ENCODE measurements around the gene FOXO3.
A peak's percentile ranks its signal among the peaks of the same experiment; 100 is the strongest.
"Not testable (repeated sequence)": the region's sequence is repeated elsewhere in the genome, so short reads cannot be mapped to it uniquely, and the experiment has no call there.

Gene FOXO3

DNA sequence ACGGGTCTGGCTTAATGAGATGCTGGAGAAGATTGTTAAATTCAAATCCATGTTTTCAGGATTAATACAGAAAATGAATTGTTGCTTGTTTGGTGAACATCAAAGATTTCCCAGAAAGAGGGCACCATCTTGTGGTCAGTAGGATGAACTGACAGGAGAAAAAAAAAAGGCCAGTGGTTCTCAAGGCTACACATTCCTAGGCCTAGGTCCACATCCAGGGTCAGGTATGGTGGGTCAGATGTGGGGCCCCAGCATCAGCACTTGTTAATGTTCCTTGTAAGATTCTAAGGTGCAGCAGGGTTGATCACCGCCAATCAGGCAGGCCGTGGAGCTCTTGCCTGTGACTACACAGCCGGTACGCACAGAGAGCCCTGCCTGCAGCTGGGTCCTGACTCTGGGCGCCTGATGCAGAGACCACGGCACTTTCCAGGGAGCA lies 34.0 kb upstream of the FOXO3 start:
- DNase-seq (ENCODE audit: low read depth, low spot score), result no peak
- POLR2A ChIA-PET, result no interaction called here
- TF ChIP-seq, protein P1, sequence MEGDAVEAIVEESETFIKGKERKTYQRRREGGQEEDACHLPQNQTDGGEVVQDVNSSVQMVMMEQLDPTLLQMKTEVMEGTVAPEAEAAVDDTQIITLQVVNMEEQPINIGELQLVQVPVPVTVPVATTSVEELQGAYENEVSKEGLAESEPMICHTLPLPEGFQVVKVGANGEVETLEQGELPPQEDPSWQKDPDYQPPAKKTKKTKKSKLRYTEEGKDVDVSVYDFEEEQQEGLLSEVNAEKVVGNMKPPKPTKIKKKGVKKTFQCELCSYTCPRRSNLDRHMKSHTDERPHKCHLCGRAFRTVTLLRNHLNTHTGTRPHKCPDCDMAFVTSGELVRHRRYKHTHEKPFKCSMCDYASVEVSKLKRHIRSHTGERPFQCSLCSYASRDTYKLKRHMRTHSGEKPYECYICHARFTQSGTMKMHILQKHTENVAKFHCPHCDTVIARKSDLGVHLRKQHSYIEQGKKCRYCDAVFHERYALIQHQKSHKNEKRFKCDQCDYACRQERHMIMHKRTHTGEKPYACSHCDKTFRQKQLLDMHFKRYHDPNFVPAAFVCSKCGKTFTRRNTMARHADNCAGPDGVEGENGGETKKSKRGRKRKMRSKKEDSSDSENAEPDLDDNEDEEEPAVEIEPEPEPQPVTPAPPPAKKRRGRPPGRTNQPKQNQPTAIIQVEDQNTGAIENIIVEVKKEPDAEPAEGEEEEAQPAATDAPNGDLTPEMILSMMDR (IDR thresholded peaks at IDR 0.05; ENCODE audit: insufficient read depth, low read length, missing control alignments), result peak; percentile 62
- CTCF ChIA-PET, result interaction anchor here (0.7 to 11.3 kb wide), 9 partner anchors 9 to 556 kb away, joined by 3 to 110 read pairs (median 4); no protein-coding TSS in a partner anchor
- H3K4me3 ChIP-seq (ENCODE audit: low read depth, low read length), result no peak overlapping the region

DNA sequence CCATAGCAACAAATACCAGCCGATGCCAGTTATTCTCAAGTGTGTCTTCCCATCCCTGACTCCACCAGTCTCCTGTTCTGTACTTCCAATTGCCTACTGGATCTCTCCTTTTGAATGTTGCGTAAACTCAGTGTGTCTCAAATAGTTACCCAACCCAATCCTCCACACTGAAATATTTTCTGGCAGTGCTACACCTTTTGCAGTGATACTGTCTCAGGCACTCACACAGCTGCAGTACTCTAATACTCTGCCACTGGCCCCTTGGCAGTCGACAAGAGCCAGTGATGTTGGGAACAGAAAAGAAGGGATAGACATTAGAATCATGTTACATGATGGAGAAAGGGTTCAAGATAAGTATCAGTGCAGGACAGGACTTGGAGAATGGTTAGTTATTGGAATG lies 31.8 kb upstream of the FOXO3 start:
- POLR2A ChIA-PET, result no interaction called here
- no peak for DNase-seq (ENCODE audit: low read depth, low spot score)
- CTCF ChIA-PET, result interaction anchor here (0.9 to 11.3 kb wide), 11 partner anchors 9 to 553 kb away, joined by 3 to 110 read pairs (median 5); no protein-coding TSS in a partner anchor
- TF ChIP-seq, protein P1 (IDR thresholded peaks at IDR 0.05; ENCODE audit: insufficient read depth, low read length, missing control alignments), result no peak
- H3K4me3 ChIP-seq (ENCODE audit: low read depth, low read length), result no peak overlapping the region

DNA sequence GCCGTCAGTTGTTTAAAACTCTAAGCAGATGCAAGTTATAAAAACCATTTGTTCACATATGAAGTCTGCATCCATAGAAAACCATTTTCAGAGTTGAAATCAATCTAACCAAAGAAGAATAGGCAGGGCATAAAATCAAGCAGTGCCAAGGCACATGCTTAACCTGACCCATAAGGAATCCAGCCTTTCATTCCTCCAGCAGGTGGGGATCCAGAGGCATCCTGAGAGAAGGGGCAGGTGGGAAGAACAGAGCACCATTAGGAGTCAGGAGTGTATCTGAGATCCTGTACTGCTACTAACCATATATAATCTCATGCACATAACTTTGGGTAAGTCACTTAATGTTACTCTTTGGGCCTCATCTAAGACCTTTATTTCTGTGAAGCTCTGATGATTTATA lies 29.4 kb upstream of the FOXO3 start:
- CTCF ChIA-PET, result interaction anchor here (0.9 to 11.3 kb wide), 7 partner anchors 10 to 554 kb away, joined by 3 to 110 read pairs (median 4); no protein-coding TSS in a partner anchor
- no peak for DNase-seq (ENCODE audit: low read depth, low spot score)
- no peak overlapping the region for H3K4me3 ChIP-seq (ENCODE audit: low read depth, low read length)
- POLR2A ChIA-PET, result no interaction called here
- TF ChIP-seq, protein P1 (IDR thresholded peaks at IDR 0.05; ENCODE audit: insufficient read depth, low read length, missing control alignments), result no peak

DNA sequence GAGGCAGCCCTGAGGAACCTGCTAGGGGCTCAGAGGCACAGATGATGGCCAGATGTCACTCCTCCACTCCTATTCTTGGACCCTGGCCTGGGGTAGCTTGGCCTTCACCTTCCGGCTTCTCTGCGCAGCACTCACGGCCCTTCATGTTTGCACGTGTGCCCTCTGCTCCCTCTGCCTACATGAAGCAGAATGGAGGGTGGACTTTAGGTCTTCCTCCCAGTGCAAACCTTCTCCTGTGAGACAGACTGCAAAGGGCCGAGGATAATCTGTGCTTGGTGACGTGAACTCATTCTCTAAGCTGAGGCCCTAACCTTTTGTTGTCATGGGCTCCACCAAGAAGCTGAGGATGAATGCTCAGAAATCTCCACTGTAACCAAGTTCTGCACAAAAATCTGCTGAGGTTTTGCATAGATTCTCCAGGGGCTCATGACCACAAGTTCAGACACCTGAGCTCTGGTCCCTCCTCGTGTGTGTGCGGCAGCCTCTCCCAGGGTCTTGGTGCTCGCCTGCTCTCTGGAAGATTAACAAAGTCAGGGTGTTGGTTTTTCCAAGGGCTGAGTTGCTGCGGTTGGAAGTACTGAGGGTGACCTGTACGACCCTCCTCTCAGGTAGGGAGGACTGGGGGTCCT lies 25.5 kb upstream of the FOXO3 start:
- no peak overlapping the region for H3K4me3 ChIP-seq (ENCODE audit: low read depth, low read length)
- DNase-seq (ENCODE audit: low read depth, low spot score), result no peak
- CTCF ChIA-PET, result interaction anchor here (1.1 to 5.8 kb wide), 5 partner anchors 8 to 538 kb away, joined by 4 to 34 read pairs (median 8); no protein-coding TSS in a partner anchor
- POLR2A ChIA-PET, result no interaction called here
- TF ChIP-seq, protein P1 (IDR thresholded peaks at IDR 0.05; ENCODE audit: insufficient read depth, low read length, missing control alignments), result no peak

DNA sequence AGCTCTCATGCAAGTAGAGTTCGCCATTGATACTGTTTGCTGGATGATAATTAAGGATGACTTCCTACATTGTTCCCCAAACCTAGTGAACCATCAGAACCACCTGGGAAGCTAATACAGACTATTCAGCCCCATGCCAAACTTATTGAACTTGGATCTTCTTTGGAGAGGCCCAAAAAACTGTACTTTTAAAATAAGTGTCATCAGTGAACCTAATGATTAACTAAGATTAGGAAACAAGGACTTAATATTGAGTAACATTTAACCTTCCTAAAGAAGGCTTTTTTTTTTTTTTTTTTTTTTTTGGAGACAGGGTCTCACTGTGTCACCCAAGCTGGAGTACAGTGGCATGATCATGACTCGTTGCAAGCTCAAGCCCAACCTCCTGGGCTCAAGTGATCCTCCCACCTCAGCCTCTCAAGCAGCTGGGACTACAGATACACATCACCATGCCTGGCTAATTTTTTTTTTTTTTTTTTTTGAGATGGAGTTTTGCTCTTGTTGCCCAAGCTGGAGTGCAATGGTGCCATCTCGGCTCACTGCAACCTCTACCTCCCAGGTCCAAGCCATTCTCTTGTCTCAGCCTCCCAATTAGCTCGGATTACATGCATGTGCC lies 24.7 kb upstream of the FOXO3 start:
- CTCF ChIA-PET, result interaction anchor here (0.9 to 5.8 kb wide), 6 partner anchors 9 to 537 kb away, joined by 3 to 34 read pairs (median 6); no protein-coding TSS in a partner anchor
- POLR2A ChIA-PET; DNase-seq (ENCODE audit: low read depth, low spot score): not testable (repeated sequence)

DNA sequence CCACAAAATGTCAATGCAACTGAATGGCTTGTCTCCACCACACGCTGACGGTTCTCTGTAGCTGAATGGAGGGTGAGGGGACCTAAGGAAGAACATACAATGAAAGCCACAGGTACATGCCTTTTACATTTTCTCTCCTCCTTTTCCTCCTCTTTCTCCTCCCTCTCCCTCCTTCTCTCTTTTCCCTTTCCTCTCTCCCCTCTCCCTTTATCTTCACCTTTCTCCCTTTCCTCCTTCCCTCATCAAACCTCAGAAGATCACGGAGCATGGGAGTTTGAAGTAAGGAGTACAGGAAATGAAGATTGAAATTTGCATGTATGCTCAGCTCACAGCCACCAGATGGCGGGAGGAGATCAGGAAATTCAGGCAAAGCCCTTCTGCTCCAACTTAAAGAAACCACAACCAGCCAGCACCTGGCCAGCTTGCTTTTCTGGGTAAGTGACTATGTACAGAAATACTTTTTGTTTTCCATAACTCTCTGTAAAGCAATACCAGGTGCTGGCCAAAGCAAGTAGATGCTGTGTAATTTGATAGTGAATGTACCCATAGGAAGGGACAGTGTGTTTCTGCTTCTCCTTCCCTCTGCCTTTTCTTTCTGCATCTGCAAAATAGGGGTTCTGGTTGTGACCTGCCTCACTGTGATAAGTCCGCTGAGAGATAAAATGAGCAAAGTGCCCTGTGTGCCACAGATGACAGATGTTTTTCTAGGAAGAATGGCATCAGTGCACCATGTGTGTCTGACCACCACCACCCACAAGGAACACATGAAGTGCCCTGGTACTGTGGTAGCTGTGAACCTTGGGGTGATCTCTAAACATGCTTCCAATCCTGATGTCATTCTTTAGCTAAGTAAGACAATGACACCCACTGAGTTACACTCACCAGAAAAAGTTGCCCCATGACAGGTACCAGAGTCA lies 18.6 kb upstream of the FOXO3 start:
- no peak overlapping the region for H3K4me3 ChIP-seq (ENCODE audit: low read depth, low read length)
- POLR2A ChIA-PET, result interaction anchor here (1.0 kb wide), 1 partner anchor 351 kb away, joined by 3 read pairs; no protein-coding TSS in a partner anchor
- CTCF ChIA-PET, result interaction anchor here (0.7 to 10.8 kb wide), 49 partner anchors 9 to 855 kb away, joined by 3 to 197 read pairs (median 5); partner anchors contain the start of genes ARMC2 and CD164
- DNase-seq (ENCODE audit: low read depth, low spot score), result no peak
- TF ChIP-seq, protein P1 (IDR thresholded peaks at IDR 0.05; ENCODE audit: insufficient read depth, low read length, missing control alignments), result peak; percentile 77

More for the DNA sequence above, 24.7 kb upstream of the FOXO3 start:
- not testable (repeated sequence) for H3K4me3 ChIP-seq (ENCODE audit: low read depth, low read length)
